ENCODE measurements around the gene YWHAQ. TPM values are rescaled to one million over a fixed set of nuclear protein-coding genes. Genes with fewer than 3 reads are reported as not detected.
"Not testable (repeated sequence)": the region's sequence is repeated elsewhere in the genome, so short reads cannot be mapped to it uniquely, and the experiment has no call there.

YWHAQ gene
- polyA plus RNA-seq, 1 donor = 467 TPM

GRCh38 chr2:9594366-9595054 lies 36.3 kb downstream of the YWHAQ start:
- DNase-seq = no peak

GRCh38 chr2:9593925-9594324 lies 36.9 kb downstream of the YWHAQ start:
- no peak for DNase-seq

- DNase-seq = no peak
Measured at GRCh38 chr2:9592699-9593098, 38.1 kb downstream of the YWHAQ start.

DNA sequence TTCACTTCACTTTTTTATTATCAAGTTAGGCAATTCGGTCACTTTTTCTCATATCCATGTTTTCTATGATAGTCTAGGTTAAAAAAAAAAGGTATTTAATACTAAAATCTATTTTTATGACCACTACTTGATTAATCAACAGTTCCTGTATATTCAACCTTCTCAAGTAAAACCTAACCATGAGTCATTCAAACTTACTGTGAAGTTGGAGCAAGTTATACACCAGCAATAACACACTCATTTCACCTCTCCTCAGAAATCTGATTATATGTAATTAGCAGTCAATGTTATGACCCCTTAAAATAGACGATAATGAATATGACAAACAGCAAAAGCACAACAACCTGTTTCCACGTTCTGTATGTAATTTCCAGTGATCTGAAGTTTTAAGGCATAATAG lies 40.2 kb downstream of the YWHAQ start:
- DNase-seq = no peak

DNA sequence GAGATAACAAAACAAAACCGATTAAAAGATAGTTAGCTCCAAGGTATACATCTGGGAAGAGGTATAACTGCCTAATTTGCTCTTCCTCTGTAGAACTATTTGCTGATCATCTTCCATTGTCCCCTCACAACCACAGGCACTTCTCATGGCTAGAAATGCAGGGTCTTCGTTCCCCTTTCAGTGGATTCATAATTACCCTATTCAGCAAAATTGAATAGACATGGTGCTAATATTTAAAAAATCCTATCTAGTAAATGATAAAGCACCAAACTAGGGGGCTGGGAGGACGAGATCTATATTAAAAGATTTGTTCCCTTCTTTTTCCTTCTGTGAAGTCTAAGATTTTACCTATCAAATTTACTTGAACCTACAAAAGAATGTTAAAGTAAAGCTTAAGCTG lies 44.3 kb downstream of the YWHAQ start:
- DNase-seq = no peak

DNA sequence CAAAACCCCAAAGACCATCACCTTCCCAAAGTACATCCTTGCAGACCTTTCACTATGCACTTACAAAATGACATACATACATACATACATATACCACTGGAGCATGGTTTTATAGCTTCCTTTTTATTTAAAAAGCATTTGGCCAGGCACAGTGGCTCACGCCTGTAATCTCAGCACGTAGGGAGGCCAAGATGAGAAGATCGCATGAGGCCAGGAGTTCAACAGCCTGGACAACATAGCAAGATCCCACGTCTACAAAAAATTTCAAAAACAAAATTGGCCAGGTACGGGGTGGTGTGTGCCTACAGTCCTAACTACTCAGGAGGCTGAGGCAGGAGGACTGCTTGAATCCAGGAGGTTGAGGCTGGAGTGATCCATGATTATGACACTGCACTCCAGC lies 45.3 kb downstream of the YWHAQ start:
- no peak for DNase-seq

DNA sequence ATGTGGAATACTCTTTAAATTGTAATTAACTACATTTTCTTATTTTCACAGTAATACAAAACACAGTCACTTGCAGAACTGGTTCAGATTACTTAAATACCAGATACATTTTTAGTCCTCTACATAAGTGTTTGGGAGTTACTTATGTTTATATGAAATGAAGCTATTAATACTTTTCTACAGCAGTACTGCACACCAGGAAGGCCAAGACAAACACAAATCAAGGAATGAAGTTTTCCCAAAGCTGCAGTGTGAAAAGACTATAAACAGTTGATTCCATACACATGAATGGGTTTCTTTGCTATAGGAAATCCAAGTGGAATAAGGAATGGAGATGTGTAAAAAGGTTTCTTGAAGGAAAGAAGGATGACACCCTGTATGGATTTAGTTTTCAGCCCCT lies 45.9 kb downstream of the YWHAQ start:
- DNase-seq = not testable (repeated sequence)

GRCh38 chr2:9582624-9583023 lies 48.2 kb downstream of the YWHAQ start:
- no peak for DNase-seq

GRCh38 chr2:9578467-9579235 lies 52.1 kb downstream of the YWHAQ start:
- DNase-seq = no peak

DNA sequence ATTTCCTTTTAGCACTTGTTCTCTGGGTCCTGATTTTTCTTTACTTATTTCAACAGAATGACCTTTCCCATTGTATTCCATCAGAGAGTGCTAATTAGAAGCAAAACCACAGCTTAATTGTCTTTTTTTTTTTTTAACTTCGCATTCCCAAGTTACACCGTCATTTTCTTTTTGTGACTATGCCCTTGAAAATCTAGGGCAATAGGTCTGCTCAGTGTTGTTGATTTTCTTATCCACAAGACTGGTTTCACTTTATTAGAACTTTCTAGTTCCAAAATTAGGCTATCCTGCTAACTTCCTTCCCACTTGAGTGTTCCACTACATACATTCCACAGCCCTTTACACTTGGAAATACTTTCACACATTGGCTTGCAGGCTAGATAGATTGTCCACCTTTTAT lies 56.5 kb downstream of the YWHAQ start:
- DNase-seq = no peak

GRCh38 chr2:9573840-9574239 lies 57.0 kb downstream of the YWHAQ start:
- no peak for DNase-seq

DNA sequence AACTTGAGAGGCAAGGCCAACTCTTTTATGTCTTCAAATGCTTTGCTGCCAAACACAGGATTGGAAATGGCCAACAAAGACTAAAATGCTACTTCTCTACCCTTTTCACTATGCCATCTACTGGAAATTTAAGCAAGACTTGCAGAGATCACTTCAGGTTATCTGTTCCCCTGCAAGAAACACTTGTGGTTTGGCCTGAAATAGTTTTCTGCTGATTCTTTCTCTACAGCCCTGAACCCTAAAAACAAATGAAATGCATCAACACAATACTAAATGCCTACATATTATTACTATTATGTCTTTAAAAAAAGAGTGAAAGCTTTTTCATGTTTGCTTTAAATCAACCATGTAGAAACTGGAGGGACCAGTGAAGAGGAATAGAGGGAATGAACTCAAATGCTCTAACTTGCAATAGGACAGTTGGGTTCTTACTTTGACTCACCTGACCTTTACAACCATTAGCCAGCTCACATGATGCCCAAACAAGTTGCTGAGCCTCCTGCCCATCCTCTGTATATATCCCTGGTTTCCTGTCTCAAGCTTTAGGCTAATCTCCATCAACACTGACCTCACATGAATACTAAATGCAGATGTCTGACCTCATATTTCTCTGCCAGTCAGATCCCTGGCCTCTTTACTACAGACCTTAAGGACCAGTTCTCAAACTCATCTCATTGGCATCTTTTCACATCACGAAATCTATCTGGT lies 57.6 kb downstream of the YWHAQ start:
- no peak for DNase-seq

DNA sequence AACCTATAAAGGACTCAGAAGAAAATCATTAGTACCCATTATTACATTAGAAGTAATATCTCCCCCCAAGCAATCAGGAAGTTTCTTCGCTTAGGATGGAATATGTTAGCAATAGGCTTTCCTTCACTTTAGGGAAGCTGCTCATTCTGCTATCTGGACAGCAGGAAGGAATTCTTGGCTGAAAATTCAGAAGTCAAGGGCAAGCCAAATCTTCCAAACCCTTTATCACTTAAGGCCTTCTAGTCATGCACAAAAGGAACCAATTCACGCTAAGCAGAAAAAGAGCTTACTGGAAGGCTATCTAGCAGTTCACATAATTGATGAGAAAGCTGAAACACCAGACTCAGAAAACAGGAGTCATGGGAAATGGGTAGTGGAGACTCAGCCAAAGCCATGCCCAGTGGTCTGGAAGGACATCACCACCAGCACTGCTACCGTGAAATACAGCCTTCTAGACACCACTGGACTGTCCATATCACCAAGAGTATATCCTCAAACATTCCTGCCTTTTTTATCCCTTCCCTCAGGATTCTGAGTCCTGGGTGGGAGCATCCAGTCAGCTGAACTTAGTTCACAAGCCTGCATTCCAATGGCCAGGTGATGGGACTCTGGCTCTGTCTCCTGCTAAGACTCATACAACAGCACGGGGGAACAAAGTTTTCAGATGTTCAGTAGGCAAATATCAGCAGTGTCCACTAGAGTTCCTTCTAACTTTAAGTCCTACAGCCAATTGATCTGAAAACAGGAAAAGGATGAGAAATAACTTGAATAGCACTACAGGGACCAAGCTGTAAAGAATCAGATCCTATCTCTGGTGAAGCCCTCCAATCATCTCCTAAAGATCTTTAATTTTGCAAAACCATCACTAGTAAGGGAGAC lies 60.4 kb downstream of the YWHAQ start:
- DNase-seq = no peak

DNA sequence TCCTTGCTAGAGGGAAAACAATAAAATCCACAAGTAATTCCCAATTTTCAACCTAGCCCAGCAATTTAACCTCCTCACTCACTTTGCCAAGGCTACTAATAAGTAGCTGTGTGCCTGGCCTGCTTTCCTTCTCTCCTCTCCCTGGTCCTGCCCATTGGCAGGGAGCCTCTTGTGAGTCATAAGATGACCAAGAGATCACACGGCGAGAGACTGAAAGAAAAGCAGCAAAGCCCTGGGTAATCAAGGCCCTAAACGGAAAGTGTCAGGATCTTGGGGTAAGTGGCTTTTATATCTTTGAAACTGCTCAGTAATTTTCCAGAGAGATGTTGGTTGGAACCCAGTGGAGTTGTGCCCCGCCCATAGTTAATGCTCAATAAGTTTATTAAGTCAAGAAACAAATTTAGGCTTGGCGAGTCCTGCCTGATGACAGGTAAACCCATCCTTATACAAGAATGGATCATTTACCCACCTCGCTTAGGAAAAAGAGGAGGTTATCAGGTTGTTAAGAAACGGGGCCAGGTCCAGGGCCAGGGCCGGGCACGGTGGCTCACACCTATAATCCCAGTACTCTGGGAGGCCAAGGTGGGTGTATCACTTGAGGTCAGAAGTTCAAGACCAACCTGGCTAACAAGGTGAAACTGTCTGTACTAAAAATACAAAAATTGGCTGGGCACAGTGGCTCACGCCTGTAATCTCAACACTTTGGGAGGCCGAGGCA lies 65.2 kb downstream of the YWHAQ start:
- no peak for DNase-seq

- no peak for DNase-seq
Measured at GRCh38 chr2:9560628-9561027, 70.2 kb downstream of the YWHAQ start.

DNA sequence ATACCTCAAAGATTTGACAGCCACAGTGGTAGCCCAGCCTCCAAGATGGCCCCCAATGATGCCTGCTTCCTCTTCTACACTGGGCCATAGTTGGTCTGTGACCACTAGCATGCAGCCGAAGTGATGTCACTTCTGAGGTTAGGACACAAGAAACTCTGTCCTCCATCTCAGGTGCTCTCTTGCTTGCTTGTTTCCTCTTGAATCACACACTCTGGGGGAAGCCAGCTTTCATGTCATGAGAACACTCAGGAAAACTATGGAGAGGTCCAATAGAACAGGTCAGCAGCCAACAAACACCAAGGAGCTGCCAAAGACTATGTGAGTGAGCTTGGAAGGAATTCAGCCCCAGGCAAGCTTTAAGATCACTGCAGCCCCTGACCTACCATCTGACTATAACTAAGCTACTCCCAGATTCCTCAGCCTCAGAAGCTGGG lies 71.8 kb downstream of the YWHAQ start:
- DNase-seq = no peak

GRCh38 chr2:9556121-9556743 lies 74.6 kb downstream of the YWHAQ start:
- DNase-seq = peak; percentile 40

DNA sequence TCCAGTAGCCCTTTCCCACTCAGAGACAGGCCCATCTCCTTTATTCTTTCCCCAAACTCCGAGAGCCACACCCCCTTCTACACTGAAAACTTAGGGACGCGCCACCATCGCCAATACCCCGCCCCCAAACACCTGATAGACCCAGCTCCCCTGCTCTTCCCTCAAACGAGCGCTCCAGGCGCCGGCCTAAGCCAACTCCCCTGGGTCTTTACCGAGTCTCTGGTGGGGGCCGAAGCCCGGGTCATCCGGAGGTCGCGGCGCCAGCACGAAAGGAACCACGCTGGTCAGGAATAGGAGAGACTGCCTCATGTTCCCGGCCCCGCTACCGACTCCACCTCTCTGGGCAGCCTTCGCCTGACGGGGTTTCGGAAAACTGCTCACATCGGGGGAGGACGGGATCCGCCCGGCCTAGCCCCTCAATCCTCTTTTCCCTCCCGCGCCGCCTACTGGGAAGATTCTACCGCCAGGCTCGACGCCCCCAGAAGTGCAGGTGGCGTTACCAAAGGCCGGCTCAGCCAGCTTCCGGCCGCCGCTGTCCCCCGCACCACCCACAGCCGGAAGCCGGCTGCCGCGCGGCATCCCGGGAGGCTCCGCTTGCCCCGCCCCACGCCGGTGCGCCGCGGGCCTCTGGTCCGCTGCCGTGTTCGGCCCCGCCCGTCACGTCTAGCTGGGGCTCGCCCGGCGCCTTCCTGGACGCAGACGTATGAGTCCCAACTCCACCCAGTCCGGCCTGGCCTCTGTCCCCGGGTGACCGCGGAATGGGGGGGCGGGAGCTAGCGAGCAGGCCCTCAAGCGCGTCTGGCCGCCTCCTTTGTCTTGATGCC lies 75.3 kb downstream of the YWHAQ start, which contains the start of gene ADAM17:
Gene ADAM17, minus strand, starts transcription at position 534 of the 824 bp plus-strand sequence. Its CDS starts 225 bp downstream, at position 309.
- DNase-seq = peak; percentile 94

DNA sequence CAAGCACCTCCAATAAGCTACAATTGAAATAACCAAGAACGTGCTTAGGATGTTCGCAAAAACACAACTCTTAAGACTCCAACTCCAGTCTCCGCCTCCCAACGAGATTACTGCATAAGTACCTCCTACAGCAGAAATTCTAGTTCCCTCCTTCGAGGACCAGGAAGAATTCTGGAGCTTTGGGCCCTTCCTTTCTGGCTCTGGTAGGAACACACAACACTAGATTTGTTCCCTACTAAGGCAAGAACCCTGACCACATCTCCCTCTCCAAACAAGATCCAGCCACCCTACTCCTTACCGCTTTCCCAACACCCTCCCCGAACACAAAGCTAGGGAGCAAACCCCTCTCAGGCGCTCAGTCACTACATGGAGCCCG lies 75.9 kb downstream of the YWHAQ start:
- peak; percentile 74 for DNase-seq

Measured in left kidney (tissue), 2 donors.